Stimulated activated CD4-positive, alpha-beta T cell treated with anti-CD3 and anti-CD28 coated beads, Interleukin-1b, Interleukin-23, amount 100 ng/mL, for 48 hours (primary cell): ENCODE results near the gene RPAP2.
"Not testable (repeated sequence)": the region's sequence is repeated elsewhere in the genome, so short reads cannot be mapped to it uniquely, and the experiment has no call there.

Experiments
- DNase-seq: peaks from one replicate; pipeline ENCODE4 v3.0.0-alpha.2; 2020

Gene RPAP2

DNA sequence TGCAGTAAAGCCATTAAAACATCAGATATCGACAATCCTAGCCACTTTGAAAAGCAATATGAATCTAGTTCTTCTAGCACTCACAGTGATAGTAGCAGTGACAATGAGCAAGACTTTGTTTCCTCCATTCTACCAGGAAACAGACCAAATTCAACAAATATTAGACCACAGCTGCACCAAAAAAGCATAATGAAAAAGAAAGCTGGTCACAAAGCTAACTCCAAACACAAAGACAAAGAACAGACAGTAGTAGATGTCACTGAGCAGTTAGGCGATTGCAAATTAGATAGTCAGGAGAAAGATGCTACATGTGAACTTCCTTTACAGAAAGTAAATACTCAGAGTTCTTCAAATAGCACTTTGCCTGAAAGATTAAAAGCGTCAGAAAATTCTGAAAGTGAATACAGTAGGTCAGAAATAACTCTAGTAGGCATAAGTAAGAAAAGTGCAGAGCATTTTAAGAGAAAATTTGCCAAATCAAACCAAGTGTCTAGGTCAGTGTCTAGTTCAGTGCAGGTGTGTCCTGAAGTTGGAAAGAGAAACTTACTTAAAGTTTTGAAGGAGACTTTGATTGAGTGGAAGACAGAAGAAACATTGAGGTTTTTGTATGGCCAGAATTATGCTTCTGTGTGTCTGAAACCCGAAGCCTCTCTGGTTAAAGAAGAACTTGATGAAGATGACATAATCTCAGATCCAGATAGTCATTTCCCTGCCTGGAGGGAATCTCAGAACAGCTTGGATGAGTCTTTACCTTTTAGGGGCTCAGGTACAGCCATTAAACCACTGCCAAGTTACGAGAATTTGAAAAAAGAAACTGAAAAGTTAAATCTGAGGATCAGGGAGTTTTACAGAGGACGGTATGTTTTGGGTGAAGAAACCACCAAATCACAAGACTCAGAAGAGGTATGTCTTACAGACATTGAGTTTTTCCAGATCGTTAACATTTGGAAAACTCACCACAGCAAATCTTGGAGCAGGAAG is 24.9 kb downstream of the RPAP2 start:
- no peak for DNase-seq

DNA sequence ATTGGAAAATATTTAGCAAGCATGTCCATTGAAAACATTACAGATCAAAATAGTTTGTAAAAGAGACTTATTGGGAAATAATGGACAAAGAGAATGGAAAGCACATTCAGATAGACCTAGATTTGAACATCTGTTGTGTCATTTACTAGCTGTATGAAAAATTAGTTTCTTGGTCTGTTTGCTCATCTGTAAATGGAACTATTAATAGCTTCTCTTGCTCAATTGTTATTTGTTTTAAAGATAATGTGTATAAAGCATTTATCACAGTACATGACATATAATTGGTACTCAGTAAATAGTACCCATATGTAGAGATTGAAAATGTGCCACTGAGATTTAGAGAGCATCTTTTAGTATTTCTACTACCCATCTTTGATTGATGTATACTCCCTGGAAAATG is 25.9 kb downstream of the RPAP2 start:
- DNase-seq, result no peak

DNA sequence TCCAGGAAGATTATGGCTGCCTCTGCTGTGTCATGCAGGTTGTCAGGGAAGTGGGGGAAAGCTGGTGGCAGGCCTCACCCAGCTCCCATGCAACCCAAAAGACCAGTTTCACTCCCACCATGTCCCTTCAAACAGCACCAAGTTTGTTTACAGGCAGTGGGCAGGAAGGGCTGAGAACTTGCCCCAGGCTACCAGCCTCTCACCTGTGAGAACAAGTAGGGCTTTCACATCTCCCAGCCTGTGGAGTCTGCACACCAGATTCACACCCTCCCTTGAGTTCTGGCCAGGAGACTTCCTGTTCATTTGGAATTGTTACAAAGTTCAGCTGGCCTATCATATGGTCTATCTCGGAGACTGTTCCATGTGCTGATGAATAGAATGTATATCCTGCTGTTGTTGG is 27.8 kb downstream of the RPAP2 start:
- no peak for DNase-seq

DNA sequence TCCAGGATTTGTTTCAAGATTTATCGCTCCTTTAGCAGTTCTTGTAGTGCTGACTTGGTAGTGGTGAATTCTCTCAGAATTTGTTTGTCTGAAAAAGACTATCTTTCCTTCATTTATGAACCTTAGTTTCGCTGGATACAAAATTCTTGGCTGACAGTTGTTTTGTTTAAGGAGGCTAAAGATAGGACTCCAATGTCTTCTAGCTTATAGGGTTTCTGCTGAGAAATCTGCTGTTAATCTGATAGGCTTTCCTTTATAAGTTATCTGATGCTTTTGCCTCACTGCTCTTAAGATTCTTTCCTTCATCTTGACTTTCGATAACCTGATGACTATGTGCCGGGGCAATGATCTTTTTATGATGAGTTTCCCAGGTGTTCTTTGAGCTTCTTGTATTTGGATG is 28.9 kb downstream of the RPAP2 start:
- no peak for DNase-seq

DNA sequence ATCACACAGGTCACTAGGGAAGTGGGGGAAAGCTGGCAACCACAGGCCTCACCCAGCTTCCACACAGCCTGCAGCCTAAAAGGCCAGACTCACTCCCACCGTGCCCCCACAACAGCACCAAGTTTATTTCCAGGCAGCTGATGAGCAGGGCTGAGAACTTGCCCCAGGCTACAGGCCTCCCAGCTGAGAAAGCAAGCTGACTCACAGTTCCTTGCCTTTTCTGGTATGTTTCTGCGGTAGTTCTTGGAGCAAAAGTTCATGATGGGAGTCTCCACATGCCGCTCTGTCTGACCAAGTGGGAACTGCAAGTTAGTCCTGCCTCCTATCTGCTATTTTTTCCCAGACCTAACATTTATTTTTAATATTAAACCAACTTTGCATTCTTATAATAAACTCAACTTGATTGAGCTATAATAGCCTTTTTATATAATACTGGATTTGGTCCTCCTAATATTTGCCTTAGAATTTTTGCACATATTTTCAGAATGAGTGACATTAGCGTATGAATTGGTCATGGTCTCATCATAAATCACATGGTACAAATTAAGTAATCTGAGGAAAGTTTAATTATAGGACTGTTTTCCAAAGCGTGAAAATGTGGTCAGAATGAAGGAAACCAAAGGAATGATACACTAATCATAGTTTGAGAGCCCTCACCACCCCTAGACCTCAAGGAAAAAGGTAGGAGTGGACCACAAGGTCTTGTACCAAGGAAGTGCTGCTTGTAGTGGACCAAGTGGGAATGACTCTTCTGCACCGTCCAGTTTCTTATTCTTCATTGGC is 30.7 kb downstream of the RPAP2 start:
- DNase-seq, result no peak

DNA sequence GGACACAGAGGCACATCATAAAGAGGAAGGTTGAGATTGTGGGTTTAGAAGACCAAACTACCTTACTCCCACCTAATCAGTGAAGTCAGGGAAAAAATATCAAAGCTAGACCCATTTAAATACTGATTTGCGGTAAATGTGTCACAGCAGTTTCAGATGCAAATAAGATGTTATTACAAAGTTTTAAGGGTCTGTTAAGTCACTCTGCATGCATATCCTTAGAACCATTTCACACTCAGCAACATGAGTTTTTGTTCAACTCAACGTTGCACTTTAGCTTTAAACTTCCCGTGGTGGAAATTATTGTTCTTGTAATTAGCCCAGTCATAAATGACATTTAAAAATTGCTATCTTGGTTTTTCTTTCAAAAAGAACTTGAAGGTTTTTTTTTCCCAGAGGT is 34.8 kb downstream of the RPAP2 start:
- no peak for DNase-seq

DNA sequence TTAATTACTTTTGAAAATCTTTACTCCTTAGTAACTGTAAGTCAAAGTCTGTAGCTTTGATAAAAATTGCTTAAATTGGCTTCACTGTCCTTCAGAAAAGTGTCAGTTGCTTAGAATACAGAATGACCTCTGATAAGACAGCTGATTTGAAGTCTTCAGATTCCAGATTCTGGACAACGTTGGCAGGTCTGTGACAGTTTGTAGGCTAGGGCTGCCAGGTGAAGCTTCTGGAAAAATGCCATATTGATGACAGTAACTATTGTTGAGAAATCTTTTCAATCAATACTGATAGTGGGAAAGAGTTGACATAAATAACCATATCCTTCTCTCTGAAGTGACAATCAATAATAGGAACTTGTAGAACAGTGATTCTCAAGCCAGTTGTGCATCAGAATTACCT is 41.3 kb downstream of the RPAP2 start:
- no peak for DNase-seq

DNA sequence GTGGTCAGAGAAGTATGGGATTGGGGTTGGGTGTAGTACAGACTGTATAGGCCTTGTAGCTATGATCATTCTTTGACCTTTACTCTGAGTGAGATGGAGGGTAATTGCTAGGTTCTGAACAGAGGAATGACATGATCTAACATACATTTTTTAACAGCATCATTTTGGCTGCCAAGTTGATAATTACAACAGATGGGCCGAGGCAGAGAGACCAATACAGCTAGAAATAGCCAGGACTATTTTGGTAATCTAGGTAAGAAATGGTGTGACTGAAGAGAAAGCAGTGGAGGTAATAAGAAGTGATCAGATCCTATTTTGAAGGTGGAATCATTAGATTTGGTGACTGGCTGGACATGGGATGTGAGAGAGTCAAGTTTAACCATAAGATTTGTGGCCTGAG is 43.5 kb downstream of the RPAP2 start:
- DNase-seq, result no peak

DNA sequence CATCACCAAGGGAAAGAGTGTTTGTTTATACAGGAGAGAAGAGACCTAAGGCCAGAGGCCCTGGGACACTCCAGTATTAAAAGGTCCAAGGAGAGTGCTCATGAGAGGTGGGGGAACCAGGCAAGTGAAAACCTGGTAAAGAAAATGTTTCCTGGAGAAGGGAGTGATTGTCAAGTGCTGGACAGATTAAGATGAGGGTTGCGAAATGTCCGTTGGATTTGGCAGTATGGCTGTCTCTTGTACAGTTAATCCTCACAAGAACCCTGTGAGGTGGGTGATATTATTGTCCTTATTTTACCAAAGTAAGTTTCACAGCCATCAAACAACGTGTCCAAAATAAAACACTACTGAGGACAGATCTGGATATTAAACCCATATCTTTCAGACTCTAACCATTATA is 44.2 kb downstream of the RPAP2 start:
- DNase-seq, result no peak

DNA sequence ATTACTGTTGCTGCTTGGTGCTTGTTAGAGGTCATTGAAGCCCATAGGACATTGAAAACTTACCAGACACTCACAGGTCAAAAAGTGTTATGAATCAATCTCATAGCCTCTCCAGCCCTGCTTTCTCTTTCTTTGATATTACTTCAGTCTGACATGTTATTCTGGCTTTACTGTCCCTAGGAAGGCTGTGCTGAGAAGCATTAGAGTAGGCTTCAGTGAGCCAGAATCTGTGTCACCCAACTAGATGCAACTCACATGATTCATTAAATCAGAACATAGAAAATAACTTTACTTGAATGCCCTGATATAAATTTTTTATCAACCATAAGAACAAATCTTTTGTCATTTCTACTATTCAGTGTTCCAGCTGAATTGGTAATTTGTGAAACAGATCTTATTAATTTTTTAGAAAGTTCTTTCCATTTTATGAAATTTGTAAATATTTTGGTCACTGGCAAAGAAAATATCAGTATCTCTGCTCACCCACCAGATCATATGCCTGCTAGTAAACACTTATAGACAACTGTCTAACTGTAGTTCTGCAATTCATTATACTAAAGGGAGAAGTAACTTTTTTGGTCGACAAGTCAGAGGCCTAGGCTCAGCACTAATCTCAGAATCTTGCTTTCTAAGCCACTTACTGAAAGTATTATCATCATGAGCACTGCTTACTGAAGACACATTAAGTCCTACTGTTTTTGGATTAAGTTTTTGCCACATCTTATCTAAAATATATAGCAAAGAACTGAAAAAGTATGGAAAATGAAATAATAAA is 48.2 kb downstream of the RPAP2 start:
- DNase-seq, result no peak

DNA sequence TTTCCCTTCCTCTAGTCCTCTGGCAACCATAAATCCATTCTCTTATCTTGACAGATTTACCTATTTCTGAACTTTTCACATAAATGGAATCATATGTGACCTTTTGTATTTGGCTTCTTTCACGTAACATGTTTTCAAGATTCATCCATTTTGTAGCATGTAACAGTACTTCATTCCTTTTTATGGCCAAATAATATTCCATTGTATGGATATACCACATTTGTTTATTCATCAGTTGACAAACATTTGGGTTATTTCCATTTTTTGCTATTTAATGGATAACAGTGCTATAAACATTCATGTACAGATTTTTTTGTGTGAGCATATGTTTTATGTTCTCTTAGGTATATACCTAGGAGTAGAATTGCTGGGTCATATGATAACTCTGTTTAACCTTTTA is 54.0 kb downstream of the RPAP2 start:
- DNase-seq, result no peak

DNA sequence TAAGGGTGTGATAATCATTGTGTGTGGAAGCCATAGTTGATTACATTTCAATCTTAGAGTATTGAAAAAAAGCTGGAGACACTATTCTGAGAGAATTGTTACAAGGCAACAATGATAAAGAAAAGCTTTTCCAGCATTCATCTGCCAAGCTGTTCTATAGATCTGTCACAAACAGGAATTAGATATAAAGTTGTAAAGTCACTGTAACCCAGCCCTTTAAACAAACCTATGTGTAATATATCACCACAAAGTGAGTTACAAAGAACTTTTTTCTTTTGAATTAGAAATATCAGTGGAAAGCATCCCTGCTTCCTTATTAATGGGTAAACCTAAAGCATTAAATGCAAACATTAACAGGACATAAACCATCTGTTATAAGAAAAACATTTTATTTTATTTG is 55.4 kb downstream of the RPAP2 start:
- no peak for DNase-seq

DNA sequence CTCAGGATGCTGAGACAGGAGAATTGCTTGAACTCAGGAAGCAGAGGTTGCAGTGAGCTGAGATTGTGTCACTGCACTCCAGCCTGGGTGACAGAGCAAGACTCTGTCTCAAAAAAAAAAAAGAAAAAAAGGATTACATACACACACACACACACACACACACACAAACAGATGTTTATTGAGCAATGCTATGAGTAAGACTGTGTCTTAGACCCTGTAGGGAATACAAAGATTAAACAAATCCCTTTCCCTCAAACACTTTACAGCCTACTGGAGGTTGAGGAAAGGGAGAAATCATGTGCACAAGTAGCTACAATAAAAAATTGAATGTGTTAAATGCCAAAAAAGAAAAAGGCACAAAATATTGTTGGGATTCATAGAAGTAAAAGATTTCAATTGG is 58.1 kb downstream of the RPAP2 start:
- no peak for DNase-seq

DNA sequence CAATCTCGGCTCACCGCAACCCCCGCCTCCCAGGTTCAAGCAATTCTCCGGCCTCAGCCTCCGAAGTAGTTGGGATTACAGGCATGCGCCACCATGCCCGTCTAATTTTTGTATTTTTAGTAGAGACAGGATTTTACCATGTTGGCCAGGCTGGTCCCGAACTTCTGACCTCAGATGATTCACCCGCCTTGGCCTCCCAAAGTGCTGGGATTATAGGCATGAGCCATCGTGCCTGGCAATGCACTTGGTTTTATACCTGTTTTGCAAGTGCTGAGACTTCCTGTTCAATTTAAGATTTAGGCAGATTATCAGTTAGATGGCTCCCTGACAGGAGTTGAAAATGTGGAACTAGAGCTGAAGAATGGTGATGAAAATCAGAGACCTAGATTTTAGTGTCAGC is 60.5 kb downstream of the RPAP2 start:
- DNase-seq, result not testable (repeated sequence)

DNA sequence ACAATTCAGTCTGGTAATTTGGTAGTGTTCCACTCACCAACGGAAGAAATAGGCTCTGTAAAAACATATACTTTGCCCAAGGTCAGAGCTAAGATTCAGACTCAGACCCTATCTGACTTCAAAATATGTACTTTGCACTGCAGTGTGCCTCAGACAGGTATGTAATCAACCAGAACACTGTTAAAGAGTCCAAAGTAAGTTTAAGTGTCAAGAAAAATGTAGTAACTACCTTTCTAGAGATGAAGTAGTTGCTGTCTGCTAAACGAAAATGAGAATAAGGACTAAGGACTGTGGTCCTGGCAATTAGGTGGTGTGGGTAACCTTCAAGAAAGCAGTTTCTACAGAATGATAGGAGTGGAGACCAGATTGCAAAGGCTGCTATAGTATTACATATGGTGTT is 61.1 kb downstream of the RPAP2 start:
- no peak for DNase-seq

DNA sequence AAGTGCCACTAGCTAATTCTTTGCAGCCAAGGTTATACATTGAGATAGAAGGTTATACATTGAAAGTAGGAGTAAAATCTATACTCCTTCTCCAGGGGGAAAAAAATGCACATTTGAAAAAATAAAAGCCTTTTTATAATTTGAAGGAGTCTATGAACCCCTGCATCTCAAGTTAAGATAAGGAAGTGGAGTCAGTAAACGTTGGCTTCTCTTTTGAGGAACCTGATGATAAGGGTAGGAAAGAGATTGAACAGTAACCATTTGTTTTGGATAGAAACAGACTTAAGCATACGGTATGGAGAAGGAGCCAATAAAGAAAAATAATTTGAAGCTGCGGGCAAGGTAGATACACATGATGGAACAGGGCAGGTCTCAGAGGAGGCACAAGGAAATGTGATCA is 64.1 kb downstream of the RPAP2 start:
- no peak for DNase-seq

DNA sequence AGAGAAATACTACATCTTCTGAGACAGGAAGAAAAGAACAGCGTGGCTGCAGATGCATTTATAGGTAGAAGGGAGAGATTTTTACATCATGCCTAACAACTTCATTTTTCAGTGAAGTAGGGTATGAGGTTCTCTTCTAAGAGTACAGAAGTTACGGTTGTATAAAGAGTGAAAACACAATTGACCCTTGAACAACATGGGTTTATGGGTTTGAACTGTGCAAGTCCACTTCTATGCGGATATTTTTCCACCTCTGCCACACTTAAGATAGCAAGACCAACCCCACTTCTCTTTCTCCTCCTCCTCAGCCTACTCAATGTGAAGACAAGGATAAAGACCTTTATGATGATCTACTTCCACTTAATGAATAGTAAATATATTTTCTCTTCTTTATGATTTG is 64.5 kb downstream of the RPAP2 start:
- DNase-seq, result no peak

DNA sequence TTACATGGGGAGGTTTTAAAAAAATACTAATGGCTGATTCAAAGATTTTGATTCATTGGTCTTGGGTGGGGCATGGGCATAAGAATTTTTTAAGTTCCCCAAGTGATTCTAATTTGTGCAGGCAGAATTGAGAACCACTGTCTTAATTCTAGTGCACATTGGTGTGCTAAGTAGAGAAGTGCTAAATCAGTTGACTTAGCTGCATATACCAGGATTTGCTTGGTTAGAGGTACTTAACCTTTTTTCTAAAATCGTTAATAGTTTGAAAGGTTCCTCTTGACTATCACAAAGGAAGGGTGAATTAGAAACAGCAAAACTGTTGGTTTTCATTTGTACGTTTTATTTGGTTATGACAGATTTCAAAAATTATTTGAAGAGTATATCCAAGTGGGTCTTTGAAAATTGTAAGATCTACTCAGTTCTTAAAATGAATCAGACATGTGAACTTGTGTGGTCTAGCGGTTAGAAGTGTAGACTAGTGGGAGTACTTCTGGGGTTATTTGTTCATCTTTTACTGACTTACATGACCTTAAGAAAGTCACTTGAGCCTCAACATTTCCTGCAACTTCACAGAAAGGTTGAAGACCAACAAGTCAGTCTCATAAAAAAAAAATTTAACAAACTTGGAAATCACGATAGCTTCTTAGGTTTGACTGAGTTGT is 66.7 kb downstream of the RPAP2 start:
- DNase-seq, result no peak

DNA sequence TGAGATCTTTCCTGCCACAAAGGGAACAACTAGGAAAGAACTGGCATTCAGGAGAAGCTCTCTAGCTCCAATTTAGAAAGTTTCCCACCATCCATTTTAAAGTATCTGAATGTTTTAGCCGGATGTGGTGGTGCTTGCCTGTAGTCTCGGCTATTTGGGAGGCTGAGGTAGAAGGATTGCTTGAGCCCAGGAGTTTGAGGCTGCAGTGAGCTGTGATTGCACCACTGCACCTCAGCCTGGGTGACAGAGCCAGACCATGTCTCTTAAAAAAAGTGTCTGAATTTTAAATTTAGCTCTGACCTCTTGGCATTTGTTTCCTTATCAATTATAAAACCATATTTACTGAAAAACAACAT is 67.2 kb downstream of the RPAP2 start:
- no peak for DNase-seq

DNA sequence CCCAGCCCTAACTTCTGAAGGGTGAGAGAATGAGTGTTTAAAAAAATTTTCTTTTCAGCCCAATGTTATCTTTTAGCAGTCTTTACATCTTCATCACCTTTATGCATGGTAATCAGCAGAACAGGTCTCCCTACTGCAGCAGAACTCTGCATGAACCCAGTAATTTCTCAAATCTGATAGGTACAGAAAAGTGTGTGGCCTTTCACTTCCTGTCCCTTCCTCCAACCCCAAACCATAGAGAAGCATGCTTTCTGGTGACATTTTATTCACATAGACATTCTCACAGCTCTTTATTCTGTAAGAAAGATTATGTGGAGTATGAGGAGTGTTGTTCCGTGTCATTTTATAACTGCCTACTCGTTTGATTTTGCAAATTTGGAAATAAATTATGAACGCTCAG is 68.6 kb downstream of the RPAP2 start:
- DNase-seq, result no peak

DNA sequence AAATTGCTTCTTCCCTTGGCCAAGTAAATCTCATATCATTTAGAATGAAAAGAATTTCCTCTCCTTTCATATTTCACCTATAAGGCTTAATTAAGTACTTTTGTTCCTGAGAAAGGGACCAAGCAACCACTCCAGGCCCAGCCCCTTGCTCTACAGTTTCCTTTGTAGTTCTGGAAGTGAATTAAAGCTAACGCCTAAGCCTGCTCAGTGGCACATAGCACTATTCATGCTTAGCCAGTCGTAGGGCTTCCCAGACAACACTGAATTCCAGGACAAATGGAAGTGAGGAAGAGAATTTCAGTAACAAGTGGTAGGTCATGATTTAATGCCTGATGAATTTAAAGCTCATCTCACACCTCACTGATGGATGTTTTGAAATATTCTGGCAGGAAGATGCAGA is 73.3 kb downstream of the RPAP2 start:
- DNase-seq, result no peak

DNA sequence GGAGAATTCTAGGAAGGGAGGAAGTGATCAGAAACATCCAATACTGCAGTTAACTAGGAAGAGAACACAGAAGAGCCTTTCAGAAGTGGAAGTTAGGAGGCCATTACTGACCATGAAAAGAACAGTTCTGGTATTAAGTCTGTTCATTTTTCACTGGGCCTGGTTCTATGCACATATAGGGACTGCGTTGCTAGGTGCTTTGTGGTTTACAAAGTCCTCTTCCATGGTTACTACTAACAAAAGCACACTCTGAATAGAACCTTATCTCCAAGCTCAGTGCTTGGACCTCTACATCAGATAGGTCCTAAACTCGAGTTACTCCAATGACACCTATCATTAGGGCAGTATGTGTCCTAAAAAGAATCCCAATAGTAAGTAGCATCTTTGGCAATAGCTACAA is 75.4 kb downstream of the RPAP2 start:
- DNase-seq, result no peak

DNA sequence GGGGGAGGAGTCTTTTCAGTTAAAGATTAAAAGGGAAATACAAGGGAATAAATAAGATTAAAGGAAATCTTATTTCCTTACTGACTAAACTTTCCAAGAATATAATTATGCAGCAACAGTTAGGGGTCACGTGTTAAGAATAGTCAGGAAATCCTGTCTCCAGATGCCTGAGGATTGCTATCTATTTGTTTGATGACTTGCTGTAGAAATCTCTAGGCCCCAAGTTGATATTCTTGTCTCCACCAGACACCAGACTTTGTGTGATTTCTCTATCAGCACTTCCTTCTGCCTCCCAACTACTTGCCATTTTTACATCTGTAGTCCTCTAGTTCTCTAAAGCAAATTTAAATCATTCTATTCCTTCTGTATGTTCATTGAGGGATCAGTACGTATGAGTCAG is 77.5 kb downstream of the RPAP2 start:
- DNase-seq, result no peak
